Prostate gland (tissue), 2 donors: Measurements from ENCODE around the gene CLHC1. TPM values are rescaled to one million over a fixed set of nuclear protein-coding genes. Genes with fewer than 3 reads are reported as not detected.

ENCODE experiments used
- DNase-seq: peaks from one replicate; pipeline ENCODE4 v3.0.0-alpha.2; 2019; ENCODE audit warnings: low spot score
- H3K27ac ChIP-seq, 2 donors: fragments of 200-600 bp; sonication (generic); 2 replicates each; pipeline ENCODE4 v1.5.1; 2017 to 2019
- H3K27me3 ChIP-seq: fragments of 200-600 bp; sonication (generic); replicated peaks from 2 replicates; pipeline ENCODE4 v1.5.1; 2019; ENCODE audit not compliant: insufficient read depth
- H3K36me3 ChIP-seq, 2 donors: fragments of 200-600 bp; sonication (generic); 1 replicate in 1 of 2; 2 replicates in 1 of 2; pipeline versions ENCODE4 v1.5.1 to v1.8.1; 2017 to 2019
- H3K4me1 ChIP-seq: fragments of 200-600 bp; sonication (generic); replicated peaks from 2 replicates; pipeline ENCODE4 v1.5.1; 2019
- H3K4me3 ChIP-seq, 2 donors: fragments of 200-600 bp; sonication (generic); 2 replicates each; pipeline ENCODE4 v1.5.1; 2017 to 2019
- H3K9me3 ChIP-seq: fragments of 200-600 bp; sonication (generic); 2 replicates; pipeline ENCODE4 v1.5.1; 2017
- CTCF ChIP-seq, 4 experiments: fragments of 200-600 bp in 2 of 4; fragments of 450-650 bp in 2 of 4; sonication (generic) in 2 of 4; IDR thresholded peaks; 1 replicate in 3 of 4; 2 replicates in 1 of 4; pipeline ENCODE4 v1.5.1; 2016 to 2019; ENCODE audit warnings: antibody characterized with exemption in 4 of 4, mild to moderate bottlenecking in 2 of 4, moderate library complexity in 2 of 4
- POLR2A ChIP-seq: fragments of 450-650 bp; IDR thresholded peaks from one replicate; pipeline ENCODE4 v1.6.1; 2016; ENCODE audit warnings: antibody characterized with exemption, mild to moderate bottlenecking
- POLR2AphosphoS5 ChIP-seq: sonication (generic); formaldehyde crosslinking; IDR thresholded peaks from one replicate; pipeline ENCODE4 v1.6.1; 2017; ENCODE audit warnings: antibody characterized with exemption
- WGBS: methylation state at CpG from one replicate; pipeline ENCODE4 v1.1.5; 2018; 5-methylcytosine and 5-hydroxymethylcytosine counted together
- intact Hi-C: fragments of 100-400 bp; cut with DNase I; formaldehyde crosslinking; loops from one replicate; pipeline ENCODE4 v1.14.2; 2022
- total RNA-seq, 2 donors: library from RNA; depleted of rRNA; stranded (reverse); fragments of >200 nt; gene quantifications; one replicate each; pipeline ENCODE4 v1.1.0, GENCODE V29; 2016

The CLHC1 gene
- total RNA-seq, 2 donors from 2014 or later = 5.4 to 15.7 TPM

- Histone ChIP-seq H3K36me3 (no peaks in the 10 kb centered on the region), H3K4me3 (no peak overlapping the region), H3K9me3 (no peaks in the 10 kb centered on the region), H3K27ac (no peak overlapping the region), H3K27me3 (no peaks in the 10 kb centered on the region), H3K4me1 (no peaks in the 10 kb centered on the region)
- no peak for TF ChIP-seq POLR2AphosphoS5
- TF ChIP-seq POLR2A = no peak
- no peak for TF ChIP-seq CTCF (IDR thresholded peaks at IDR 0.05)
- intact Hi-C loops = no loop called here
- DNase-seq = no peak
- 71% methylated on average over 2 of the region's 2 CpGs for WGBS
Measured at GRCh38 chr2:55142518-55142917, 89.6 kb downstream of the CLHC1 start.

GRCh38 chr2:55141572-55142413 lies 90.3 kb downstream of the CLHC1 start:
- no peak for DNase-seq
- WGBS = 78% methylated on average over 9 of the region's 9 CpGs
- H3K27ac ChIP-seq = no peak overlapping the region
- no peaks in the 10 kb centered on the region for H3K27me3 ChIP-seq
- intact Hi-C loops = no loop called here
- H3K4me3 ChIP-seq = no peak overlapping the region
- no peaks in the 10 kb centered on the region for H3K9me3 ChIP-seq
- no peaks in the 10 kb centered on the region for H3K4me1 ChIP-seq
- TF ChIP-seq POLR2A = no peak
- TF ChIP-seq CTCF (IDR thresholded peaks at IDR 0.05) = no peak
- no peak for TF ChIP-seq POLR2AphosphoS5
- H3K36me3 ChIP-seq = no peaks in the 10 kb centered on the region

GRCh38 chr2:55140316-55141219 lies 91.5 kb downstream of the CLHC1 start:
- Histone ChIP-seq H3K9me3 (no peaks in the 10 kb centered on the region), H3K4me1 (no peaks in the 10 kb centered on the region), H3K27ac (no peak overlapping the region), H3K27me3 (no peaks in the 10 kb centered on the region), H3K36me3 (no peaks in the 10 kb centered on the region), H3K4me3 (no peak overlapping the region)
- TF ChIP-seq POLR2A = no peak
- TF ChIP-seq POLR2AphosphoS5 = no peak
- TF ChIP-seq CTCF (IDR thresholded peaks at IDR 0.05) = no peak
- no peak for DNase-seq
- WGBS = 85% methylated on average over 8 of the region's 8 CpGs
- intact Hi-C loops = no loop called here

GRCh38 chr2:55139305-55139704 lies 92.8 kb downstream of the CLHC1 start:
- TF ChIP-seq POLR2AphosphoS5 (no peak), CTCF (IDR thresholded peaks at IDR 0.05) (no peak), POLR2A (no peak)
- H3K9me3 ChIP-seq = no peaks in the 10 kb centered on the region
- no peaks in the 10 kb centered on the region for H3K36me3 ChIP-seq
- H3K4me1 ChIP-seq = peaks cover 3% of the 10 kb centered on the region
- 74% methylated on average over 3 of the region's 3 CpGs for WGBS
- no peaks in the 10 kb centered on the region for H3K27me3 ChIP-seq
- no peak overlapping the region for H3K27ac ChIP-seq
- H3K4me3 ChIP-seq = no peak overlapping the region
- no peak for DNase-seq
- intact Hi-C loops = no loop called here
